ENCODE results near the gene KIFC3.
"Not testable (repeated sequence)": the region's sequence is repeated elsewhere in the genome, so short reads cannot be mapped to it uniquely, and the experiment has no call there.

Gene KIFC3

DNA sequence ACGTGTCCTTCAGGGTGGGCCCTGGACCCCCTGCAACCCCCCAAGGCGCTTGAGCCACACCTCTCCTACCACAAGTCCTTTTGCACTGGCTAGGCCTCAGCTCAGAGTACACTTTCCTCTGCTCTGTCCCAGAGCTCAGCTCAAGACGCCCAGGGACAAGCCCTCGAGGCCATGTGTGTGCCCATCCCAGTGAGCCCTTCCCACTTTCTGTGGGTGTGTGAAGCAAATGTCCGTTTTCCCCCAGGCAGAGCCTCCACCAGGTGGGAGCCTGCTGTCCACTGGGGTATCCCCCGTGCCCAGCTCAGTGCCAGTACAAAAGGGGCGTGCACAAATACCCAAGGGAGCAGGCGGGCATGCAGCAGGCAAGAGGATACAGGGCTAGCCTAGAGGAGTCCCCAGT is 18.4 kb downstream of the KIFC3 start:
- TF ChIP-seq, protein P1, sequence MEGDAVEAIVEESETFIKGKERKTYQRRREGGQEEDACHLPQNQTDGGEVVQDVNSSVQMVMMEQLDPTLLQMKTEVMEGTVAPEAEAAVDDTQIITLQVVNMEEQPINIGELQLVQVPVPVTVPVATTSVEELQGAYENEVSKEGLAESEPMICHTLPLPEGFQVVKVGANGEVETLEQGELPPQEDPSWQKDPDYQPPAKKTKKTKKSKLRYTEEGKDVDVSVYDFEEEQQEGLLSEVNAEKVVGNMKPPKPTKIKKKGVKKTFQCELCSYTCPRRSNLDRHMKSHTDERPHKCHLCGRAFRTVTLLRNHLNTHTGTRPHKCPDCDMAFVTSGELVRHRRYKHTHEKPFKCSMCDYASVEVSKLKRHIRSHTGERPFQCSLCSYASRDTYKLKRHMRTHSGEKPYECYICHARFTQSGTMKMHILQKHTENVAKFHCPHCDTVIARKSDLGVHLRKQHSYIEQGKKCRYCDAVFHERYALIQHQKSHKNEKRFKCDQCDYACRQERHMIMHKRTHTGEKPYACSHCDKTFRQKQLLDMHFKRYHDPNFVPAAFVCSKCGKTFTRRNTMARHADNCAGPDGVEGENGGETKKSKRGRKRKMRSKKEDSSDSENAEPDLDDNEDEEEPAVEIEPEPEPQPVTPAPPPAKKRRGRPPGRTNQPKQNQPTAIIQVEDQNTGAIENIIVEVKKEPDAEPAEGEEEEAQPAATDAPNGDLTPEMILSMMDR (conservative IDR thresholded peaks at IDR 0.05) = no peak
- TF ChIP-seq ZFX (IDR thresholded peaks at IDR 0.05) = no peak
- no peak overlapping the region for H3K27ac ChIP-seq

DNA sequence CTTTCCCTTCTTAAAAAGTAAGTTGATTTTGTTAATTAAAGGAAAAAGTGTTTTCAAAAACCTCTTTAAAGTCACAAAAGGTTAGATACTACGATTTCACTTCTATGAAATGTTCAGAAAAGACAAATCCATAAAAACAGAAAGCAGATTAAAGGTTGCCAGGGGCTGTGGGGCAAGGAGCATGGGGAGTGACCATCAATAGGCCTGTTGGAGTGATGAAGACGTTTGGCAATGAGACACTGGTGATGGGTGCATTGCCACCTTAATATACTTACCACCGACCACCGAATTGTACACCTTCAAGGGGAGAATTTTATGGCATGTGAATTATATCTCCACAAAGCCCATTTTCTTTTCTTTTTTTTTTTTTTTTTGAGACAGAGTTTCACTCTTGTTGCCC is 19.2 kb downstream of the KIFC3 start:
- TF ChIP-seq, protein P1 (conservative IDR thresholded peaks at IDR 0.05) = no peak
- TF ChIP-seq ZFX (IDR thresholded peaks at IDR 0.05) = no peak
- H3K27ac ChIP-seq = no peak overlapping the region

DNA sequence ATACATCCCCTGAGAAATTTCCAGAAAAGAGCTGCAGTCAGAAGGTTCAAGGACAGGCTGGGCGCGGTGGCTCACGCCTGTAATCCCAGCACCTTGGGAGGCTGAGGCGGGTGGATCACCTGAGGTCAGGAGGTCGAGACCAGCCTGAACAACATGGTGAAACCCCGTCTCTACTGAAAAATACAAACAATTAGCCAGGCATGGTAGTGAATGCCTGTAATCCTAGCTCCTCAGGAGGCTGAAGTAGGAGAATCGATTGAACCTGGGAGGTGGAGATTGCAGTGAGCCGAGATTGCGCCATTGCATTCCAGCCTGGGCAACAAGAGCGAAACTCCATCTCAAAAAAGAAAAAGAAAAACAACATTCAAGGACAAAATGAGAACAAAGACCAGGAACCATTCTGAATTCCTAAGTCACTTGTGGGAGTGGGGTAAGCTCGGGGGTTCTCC is 19.7 kb downstream of the KIFC3 start:
- H3K27ac ChIP-seq = not testable (repeated sequence)

DNA sequence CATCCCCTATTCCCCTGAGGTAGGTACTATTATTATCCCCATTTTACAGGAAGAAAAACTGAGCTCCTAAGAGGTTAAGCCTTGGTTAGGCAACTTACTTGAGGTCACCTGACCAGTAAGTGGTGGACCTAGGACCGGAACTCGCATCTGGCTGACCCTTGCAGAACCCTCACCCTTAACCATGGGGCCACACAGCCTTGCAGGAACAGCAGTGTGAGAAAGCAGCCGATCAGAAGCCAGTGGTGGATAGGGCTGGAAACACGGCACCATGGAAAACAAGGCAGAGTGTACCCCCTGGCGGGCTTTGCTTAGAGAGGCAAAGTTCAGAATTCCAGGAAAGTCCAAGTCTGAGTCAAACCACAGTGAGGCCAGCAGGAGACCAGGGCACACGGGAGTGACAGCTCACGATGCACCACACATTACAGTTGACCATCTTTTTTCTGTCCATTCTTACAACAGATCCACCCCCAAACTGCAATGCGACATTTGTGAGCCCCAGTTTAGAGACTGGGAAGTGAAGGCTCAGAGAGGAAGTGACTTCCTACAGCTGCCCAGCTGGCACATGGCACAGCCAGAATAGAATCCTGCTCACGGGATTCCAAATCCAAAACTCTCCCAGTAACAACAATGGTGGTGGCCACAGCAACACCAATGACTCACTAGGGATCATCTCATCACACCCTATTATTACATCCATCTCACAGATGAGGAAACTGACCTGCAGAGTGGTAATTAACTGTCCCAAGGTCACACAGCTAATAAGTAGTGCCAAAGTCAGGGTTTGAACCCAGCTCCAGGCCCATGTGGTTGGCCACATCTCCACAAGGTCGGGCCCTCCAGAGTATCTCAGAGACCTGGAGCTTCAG is 20.3 kb downstream of the KIFC3 start:
- TF ChIP-seq ZFX (IDR thresholded peaks at IDR 0.05) = no peak
- TF ChIP-seq, protein P1 (conservative IDR thresholded peaks at IDR 0.05) = no peak
- no peak overlapping the region for H3K27ac ChIP-seq

DNA sequence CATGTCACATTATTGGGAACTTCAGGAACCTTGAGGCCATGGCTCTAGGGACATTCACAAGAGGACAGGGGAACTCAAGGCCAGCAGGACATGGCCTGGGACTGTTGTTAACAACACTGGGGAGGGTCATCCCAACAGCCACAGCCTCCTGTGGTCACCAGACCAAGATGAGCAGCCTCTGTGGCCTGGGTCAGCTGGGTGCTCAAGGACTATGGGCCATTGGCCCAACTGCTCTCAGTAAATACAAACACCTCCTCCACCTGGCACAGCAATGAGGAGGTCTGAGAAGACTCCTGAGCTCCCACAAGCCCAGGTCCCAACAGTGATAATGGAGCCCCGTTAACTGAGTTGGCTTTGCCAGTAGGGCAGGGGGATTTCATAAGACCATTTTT is 20.9 kb downstream of the KIFC3 start:
- TF ChIP-seq ZFX (IDR thresholded peaks at IDR 0.05) = no peak
- TF ChIP-seq, protein P1 (conservative IDR thresholded peaks at IDR 0.05) = no peak
- H3K27ac ChIP-seq = no peak overlapping the region

DNA sequence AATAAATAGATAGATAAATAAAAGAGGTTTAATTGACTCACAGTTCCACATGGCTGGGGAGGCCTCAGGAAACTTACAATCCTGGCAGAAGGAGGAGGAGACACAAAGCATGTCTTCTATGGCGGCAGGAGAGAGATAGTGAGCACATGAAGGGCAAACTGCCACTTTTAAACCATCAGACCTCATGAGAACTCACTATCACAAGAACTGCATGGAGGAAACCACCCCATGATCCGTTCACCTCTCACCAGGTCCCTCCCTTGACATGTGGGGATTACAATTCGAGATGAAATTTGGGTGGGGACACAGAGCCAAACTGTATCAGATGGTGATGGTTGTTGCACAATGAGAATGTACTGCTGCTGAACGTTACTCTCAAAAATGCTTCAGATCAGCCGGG is 22.5 kb downstream of the KIFC3 start:
- not testable (repeated sequence) for H3K27ac ChIP-seq

DNA sequence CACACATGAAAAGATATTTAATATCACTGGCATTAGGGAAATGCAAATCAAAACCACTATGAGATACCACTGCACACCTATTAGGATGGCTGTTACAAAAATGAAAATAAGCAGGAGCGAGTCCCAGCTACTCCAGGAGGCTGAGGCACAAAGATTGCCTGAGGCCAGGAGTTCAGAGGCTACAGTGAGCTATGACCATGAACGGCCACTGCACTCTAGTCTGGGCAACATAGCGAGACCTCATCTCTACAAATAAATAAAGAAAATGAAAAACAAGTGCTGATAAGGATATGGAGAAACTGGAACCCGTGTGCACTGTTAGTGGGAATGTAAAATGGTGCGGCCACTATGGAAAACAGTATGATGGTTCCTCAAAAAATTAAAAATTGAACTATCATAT is 23.6 kb downstream of the KIFC3 start:
- no peak overlapping the region for H3K27ac ChIP-seq
- TF ChIP-seq, protein P1 (conservative IDR thresholded peaks at IDR 0.05) = no peak

DNA sequence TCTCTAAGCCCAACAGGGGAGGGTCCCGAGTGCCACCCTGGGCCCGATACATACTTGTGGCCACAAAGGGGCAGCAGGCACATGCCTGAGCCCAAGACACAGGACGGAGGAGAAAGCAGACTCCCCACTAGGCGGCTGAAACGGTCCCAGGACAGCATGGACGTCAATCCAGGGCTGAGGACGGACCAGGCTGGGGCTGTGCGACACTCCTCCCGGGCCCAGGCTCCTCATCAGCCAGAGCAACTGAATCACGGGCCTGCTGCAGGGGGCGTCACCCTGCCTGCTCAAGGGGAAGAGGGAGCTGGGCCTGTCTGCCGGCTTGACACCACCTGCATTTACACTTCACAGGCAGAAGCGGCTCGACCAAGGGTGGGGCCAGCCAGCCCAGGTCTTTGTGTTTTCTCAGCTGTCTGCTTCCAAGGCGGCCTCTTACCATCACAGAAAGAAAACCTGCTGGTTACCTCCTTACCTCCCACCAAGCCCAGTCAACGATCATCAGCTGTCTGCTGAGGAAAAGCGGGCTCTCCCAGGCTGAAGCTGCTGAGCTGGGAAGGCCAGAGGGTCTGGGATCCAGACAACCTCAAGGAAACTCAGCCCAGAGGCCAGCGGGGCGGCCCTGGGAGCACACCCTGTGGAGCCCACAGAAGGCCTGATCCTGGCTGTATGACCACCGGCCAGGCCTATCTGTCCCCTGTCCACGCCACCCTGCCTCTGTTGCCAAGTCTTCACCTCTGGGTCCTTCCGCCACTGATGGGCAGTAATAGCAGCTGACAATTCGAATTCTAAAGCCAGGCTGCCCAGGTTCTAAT is 26.4 kb downstream of the KIFC3 start:
- H3K27ac ChIP-seq = no peak overlapping the region
- TF ChIP-seq, protein P1 (conservative IDR thresholded peaks at IDR 0.05) = peak; percentile 70
- no peak for TF ChIP-seq ZFX (IDR thresholded peaks at IDR 0.05)

Measured in C4-2B (cell line).